Mesothelial cell of epicardium (in vitro differentiated cells): ENCODE data around the gene NDUFV2. TPM values are rescaled to one million over a fixed set of nuclear protein-coding genes. Genes with fewer than 3 reads are reported as not detected.
"Not testable (repeated sequence)": the region's sequence is repeated elsewhere in the genome, so short reads cannot be mapped to it uniquely, and the experiment has no call there.

Experiments used
- DNase-seq, 2 experiments: peaks; one replicate each; pipeline ENCODE4 v3.0.0; 2021; ENCODE audit warnings: low spot score in 2 of 2; ENCODE audit not compliant: unreplicated experiment in 2 of 2
- H3K27ac Mint-ChIP-seq: 2 replicates; pipeline ENCODE4 v1.8.0; 2021; ENCODE audit warnings: mixed read lengths
- H3K27me3 Mint-ChIP-seq: 2 replicates; pipeline ENCODE4 v1.8.0; 2021; ENCODE audit warnings: low read depth, mixed read lengths
- H3K36me3 Mint-ChIP-seq: 2 replicates; pipeline ENCODE4 v1.8.0; 2021; ENCODE audit warnings: mixed read lengths
- H3K4me1 Mint-ChIP-seq: 2 replicates; pipeline ENCODE4 v1.8.0; 2021; ENCODE audit warnings: mixed read lengths
- H3K4me3 Mint-ChIP-seq: 2 replicates; pipeline ENCODE4 v1.8.0; 2021; ENCODE audit warnings: mild to moderate bottlenecking, moderate library complexity, mixed read lengths
- H3K9me3 Mint-ChIP-seq: 2 replicates; pipeline ENCODE4 v1.8.0; 2021; ENCODE audit warnings: mixed read lengths
- total RNA-seq: library from RNA; stranded (reverse); gene quantifications from 3 replicates; pipeline ENCODE4 v1.2.1, GENCODE V29; 2021
- TF ChIP-seq, protein P1 (sequence below): fragments of 200-600 bp; sonication (generic); IDR thresholded peaks from one replicate; pipeline ENCODE4 v1.5.0; 2021; ENCODE audit warnings: antibody characterized with exemption; ENCODE audit not compliant: unreplicated experiment

Gene NDUFV2
- total RNA-seq, 1 donor from 2014 or later: 106 TPM

DNA sequence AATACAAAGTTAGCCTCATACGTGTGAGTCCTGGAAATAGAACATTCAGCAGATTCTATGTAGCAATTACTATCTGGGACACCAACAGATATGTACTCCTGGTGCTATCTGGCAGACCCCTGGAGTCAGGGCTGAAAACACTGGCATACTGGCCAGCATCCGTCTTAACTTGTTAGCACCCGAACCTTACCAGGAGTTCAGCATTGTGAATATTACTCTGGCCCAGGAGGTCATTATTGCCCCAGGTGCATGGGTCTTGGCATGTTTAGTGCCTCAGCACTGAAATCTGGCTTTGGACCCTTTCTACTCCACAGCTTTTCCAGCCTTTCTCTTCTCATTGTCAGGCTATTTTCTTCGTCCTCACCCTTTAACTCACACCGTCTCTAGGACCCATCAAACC, 11.9 kb upstream of the NDUFV2 start:
- no peaks in the 10 kb centered on the region for H3K36me3 Mint-ChIP-seq
- no peaks in the 10 kb centered on the region for H3K27me3 Mint-ChIP-seq
- TF ChIP-seq, protein P1, sequence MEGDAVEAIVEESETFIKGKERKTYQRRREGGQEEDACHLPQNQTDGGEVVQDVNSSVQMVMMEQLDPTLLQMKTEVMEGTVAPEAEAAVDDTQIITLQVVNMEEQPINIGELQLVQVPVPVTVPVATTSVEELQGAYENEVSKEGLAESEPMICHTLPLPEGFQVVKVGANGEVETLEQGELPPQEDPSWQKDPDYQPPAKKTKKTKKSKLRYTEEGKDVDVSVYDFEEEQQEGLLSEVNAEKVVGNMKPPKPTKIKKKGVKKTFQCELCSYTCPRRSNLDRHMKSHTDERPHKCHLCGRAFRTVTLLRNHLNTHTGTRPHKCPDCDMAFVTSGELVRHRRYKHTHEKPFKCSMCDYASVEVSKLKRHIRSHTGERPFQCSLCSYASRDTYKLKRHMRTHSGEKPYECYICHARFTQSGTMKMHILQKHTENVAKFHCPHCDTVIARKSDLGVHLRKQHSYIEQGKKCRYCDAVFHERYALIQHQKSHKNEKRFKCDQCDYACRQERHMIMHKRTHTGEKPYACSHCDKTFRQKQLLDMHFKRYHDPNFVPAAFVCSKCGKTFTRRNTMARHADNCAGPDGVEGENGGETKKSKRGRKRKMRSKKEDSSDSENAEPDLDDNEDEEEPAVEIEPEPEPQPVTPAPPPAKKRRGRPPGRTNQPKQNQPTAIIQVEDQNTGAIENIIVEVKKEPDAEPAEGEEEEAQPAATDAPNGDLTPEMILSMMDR: no peak
- H3K4me1 Mint-ChIP-seq: peaks cover 13% of the 10 kb centered on the region
- H3K4me3 Mint-ChIP-seq: no peak overlapping the region
- H3K27ac Mint-ChIP-seq: no peak overlapping the region
- DNase-seq: no peak
- H3K9me3 Mint-ChIP-seq: peaks cover 3% of the 10 kb centered on the region

DNA sequence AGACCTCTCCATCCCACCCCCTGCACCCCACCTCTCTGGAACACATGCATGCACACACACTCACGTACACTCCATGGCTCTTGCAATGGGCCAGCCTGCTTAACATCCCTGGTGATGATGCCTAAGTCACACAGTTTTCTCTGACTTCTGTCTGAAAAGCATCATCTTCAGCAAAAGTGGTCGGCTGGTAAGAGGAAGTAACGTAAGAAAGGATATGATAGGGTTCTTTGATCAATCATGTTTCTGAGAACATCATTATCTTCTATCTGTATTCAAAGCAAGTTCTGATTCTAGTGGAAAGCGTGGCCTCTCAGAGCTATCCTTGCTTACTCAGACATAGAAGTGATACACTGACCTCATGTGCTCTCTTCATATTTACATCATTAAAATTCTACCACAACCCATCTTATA, 11.4 kb upstream of the NDUFV2 start:
- DNase-seq: no peak
- peaks cover under 1% of the 10 kb centered on the region for H3K9me3 Mint-ChIP-seq
- H3K27ac Mint-ChIP-seq: no peak overlapping the region
- TF ChIP-seq, protein P1: no peak
- H3K27me3 Mint-ChIP-seq: no peaks in the 10 kb centered on the region
- no peak overlapping the region for H3K4me3 Mint-ChIP-seq
- H3K4me1 Mint-ChIP-seq: peaks cover 16% of the 10 kb centered on the region
- H3K36me3 Mint-ChIP-seq: no peaks in the 10 kb centered on the region

DNA sequence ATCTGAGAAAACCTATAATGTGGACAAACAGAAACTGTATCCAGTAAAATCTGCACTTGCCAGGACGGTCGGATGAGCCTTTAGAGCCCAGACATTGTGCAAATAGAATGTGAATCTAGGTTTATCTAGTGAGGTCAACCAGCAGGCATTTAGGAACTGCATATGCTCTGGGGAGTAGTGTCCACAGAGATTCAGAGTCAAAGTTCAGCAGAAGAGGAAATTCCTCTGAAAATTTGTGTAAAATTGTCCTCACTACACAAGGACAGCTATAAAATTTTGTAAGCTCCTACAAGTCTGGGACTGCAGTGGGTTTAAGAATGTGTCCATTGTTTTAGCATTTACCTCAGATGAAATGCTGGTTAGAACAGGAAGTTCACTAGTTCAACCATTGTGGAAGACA, 9.8 kb upstream of the NDUFV2 start:
- Mint-ChIP-seq H3K4me1 (peaks cover 16% of the 10 kb centered on the region), H3K27ac (no peak overlapping the region), H3K27me3 (no peaks in the 10 kb centered on the region), H3K9me3 (no peaks in the 10 kb centered on the region), H3K4me3 (no peak overlapping the region), H3K36me3 (no peaks in the 10 kb centered on the region)
- no peak for DNase-seq
- TF ChIP-seq, protein P1: no peak

DNA sequence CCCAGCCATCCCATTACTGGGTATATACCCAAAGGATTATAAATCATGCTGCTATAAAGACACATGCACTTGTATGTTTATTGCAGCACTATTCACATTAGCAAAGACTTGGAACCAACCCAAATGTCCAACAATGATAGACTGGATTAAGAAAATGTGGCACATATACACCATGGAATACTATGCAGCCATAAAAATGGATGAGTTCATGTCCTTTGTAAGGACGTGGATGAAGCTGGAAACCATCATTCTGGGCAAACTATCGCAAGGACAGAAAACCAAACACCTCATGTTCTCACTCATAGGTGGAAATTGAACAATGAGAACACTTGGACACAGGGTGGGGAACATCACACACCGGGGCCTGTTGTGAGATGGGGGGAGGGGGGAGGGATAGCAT, 9.4 kb upstream of the NDUFV2 start:
- H3K9me3 Mint-ChIP-seq, H3K27ac Mint-ChIP-seq, H3K36me3 Mint-ChIP-seq, H3K27me3 Mint-ChIP-seq, H3K4me3 Mint-ChIP-seq, DNase-seq: not testable (repeated sequence)
- peaks cover 16% of the 10 kb centered on the region for H3K4me1 Mint-ChIP-seq

DNA sequence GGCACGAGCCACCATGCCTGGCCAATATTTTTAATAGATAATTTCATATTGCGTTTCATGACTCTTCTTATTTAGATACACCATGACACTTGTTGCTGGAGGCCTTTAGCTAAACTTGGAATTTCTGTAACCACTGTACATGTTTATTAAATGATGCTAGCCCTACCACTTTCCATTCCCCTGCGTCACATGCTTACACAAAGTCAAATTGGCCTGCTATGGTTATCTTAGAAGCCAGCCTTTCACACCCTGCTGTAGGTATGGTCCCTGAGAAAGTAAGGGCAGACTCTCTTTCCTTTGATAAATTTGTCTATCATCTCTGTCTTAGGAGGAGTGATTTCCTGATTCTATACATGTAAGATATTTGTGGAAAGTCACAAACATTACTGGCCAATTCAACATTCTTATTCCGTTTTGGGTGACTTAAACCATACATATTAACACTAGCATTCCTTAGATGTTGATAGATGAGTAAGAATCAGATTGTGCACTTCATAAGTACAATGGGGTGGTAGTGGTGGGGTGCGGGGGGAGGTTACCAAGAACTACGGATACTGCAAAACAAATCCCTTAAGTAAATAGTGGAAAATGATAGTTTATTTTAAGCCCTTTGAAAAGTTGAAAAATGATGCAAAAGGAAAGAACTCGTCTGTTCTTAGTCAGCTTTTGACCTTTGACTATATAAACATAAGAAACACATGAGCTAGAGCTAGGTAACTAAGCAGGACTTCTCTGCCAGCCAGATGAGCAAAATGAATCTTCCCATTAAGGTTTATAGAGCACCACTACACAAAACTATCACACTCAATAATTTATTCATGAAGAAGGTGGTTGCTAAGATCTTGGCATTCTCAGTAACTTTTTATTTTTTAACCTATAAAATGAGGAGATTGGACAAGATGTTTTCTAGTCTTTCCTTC, 7.9 kb upstream of the NDUFV2 start:
- Mint-ChIP-seq H3K27ac (peak overlapping the region; percentile 68), H3K4me3 (no peak overlapping the region), H3K4me1 (peaks cover 16% of the 10 kb centered on the region), H3K9me3 (no peaks in the 10 kb centered on the region), H3K36me3 (no peaks in the 10 kb centered on the region), H3K27me3 (no peaks in the 10 kb centered on the region)
- DNase-seq: no peak
- TF ChIP-seq, protein P1: no peak

DNA sequence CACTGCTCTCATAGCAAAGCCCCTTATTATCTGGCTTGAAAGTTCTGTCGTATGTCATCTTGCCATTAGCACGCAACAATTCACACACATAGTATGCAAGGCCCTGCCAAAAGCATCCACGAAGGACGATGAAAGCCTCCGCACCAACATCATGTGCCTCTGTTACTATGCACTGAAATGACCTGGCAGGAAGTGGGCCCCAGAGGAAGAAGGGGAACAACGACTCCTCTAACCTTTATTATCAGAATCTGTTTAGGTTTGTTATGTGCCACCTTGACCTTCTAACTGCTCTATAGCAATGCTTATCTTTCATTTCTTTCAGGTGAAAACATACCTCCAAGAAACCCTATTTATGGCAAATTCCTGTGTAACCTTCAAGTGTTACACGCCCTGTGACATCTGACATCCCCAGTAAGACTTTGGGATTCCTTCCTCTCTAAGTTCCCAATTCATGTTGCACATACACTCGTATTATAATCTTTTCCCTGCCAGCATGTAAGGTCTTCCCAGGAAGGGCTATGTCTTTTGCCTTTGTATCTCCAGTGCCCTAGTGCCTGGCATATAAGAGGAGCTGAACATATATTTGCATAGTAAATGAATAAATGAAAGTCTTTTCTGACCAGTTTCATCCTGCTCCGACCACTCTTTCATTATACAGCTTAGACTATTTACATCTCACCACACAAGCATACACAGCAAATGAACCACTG, 7.0 kb upstream of the NDUFV2 start:
- H3K4me1 Mint-ChIP-seq: peaks cover 16% of the 10 kb centered on the region
- no peak overlapping the region for H3K4me3 Mint-ChIP-seq
- H3K9me3 Mint-ChIP-seq: no peaks in the 10 kb centered on the region
- H3K27ac Mint-ChIP-seq: peak overlapping the region; percentile 68
- TF ChIP-seq, protein P1: no peak
- no peak for DNase-seq
- H3K36me3 Mint-ChIP-seq: no peaks in the 10 kb centered on the region
- no peaks in the 10 kb centered on the region for H3K27me3 Mint-ChIP-seq
